OCI-LY1 (cell line): ENCODE measurements around the gene TMEM126A.

ENCODE experiments used
- EZH2 ChIP-seq: fragments of 200-600 bp; sonication (generic), shearing (Covaris generic); IDR thresholded peaks from 2 replicates; pipeline ENCODE4 v1.8.0; 2017; ENCODE audit warnings: borderline replicate concordance, mixed run types, mild to moderate bottlenecking, antibody characterized with exemption, low read length, moderate library complexity, mixed read lengths
- TF ChIP-seq, protein P1 (sequence below): fragments of 200-600 bp; sonication (generic), shearing (Covaris generic); IDR thresholded peaks from 2 replicates; pipeline ENCODE4 v1.5.1; 2017; ENCODE audit warnings: mild to moderate bottlenecking, antibody characterized with exemption, low read length, moderate library complexity, mixed read lengths

DNA sequence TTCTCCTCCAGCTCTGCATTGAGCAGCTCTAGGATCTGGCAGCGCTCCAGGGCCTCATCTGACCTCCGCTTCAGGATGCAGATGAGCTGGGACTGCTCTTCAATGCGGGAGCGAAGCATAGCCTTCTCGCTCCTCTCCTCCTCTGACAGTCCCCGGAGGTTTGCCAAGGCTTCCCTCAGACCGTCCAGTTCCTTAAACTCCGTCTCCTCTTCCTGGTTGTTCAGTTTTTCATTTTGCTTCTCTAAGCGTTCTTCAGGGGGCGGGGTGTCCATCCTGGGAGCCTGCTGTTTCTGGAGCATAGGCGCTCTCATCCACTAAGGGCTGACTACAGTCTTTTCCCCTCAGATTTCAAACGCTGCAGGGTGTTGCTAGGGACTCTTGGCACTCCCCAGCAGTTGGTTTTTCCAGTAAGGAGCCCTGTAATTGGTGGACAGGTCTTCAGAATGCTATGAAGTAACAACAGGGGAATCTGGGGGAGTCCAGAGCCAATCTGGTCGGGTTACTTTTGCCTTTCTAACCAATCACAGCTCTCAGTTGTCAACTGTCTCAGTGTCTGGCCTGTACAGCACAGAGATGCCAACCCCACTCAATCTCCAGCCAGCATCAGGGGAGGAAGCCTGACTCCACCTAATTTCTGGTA is 38.2 kb downstream of the TMEM126A start, which contains the start of gene CCDC89:
- TF ChIP-seq, protein P1, sequence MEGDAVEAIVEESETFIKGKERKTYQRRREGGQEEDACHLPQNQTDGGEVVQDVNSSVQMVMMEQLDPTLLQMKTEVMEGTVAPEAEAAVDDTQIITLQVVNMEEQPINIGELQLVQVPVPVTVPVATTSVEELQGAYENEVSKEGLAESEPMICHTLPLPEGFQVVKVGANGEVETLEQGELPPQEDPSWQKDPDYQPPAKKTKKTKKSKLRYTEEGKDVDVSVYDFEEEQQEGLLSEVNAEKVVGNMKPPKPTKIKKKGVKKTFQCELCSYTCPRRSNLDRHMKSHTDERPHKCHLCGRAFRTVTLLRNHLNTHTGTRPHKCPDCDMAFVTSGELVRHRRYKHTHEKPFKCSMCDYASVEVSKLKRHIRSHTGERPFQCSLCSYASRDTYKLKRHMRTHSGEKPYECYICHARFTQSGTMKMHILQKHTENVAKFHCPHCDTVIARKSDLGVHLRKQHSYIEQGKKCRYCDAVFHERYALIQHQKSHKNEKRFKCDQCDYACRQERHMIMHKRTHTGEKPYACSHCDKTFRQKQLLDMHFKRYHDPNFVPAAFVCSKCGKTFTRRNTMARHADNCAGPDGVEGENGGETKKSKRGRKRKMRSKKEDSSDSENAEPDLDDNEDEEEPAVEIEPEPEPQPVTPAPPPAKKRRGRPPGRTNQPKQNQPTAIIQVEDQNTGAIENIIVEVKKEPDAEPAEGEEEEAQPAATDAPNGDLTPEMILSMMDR = no peak
- no peak for TF ChIP-seq EZH2
